Upper lobe of right lung (tissue), 1 donor: ENCODE results near the gene TXNRD1. TPM values are rescaled to one million over a fixed set of nuclear protein-coding genes. Genes with fewer than 3 reads are reported as not detected.
A peak's percentile ranks its signal among the peaks of the same experiment; 100 is the strongest.
"Not testable (repeated sequence)": the region's sequence is repeated elsewhere in the genome, so short reads cannot be mapped to it uniquely, and the experiment has no call there.

Experiments
- ATAC-seq: fragments of 200-7000 bp; cut with Tn5 transposase; one replicate; pipeline ENCODE4 v1.9.1; 2020; ENCODE audit warnings: mild to moderate bottlenecking, moderate library complexity
- DNase-seq: peaks from one replicate; pipeline ENCODE4 v3.0.0-alpha.2; 2020
- H3K27ac ChIP-seq: fragments of 200-600 bp; one replicate; pipeline ENCODE4 v1.8.0; 2022
- H3K27me3 ChIP-seq: fragments of 200-600 bp; one replicate; pipeline ENCODE4 v1.8.0; 2022; ENCODE audit warnings: mild to moderate bottlenecking
- H3K36me3 ChIP-seq: fragments of 200-600 bp; one replicate; pipeline ENCODE4 v1.8.0; 2022
- H3K4me1 ChIP-seq: fragments of 200-600 bp; one replicate; pipeline ENCODE4 v1.8.0; 2022
- H3K4me3 ChIP-seq: fragments of 200-600 bp; one replicate; pipeline ENCODE4 v1.8.0; 2022; ENCODE audit warnings: mild to moderate bottlenecking
- H3K9me3 ChIP-seq: fragments of 200-600 bp; one replicate; pipeline ENCODE4 v1.8.0; 2022
- intact Hi-C: fragments of 100-400 bp; cut with DNase I; formaldehyde crosslinking; loops from one replicate; pipeline ENCODE4 v1.11.0; 2022
- total RNA-seq: library from RNA; stranded (reverse); fragmentation: NEBNext Ultra II Directional; extraction: Animal tissue kit (Norgen Biotek cat#: 25700); gene quantifications from one replicate; pipeline ENCODE4 v1.2.1, GENCODE V29; 2021
- TF ChIP-seq, protein P1 (sequence below): fragments of 200-600 bp; IDR thresholded peaks from one replicate; pipeline ENCODE4 v1.8.0; 2022; ENCODE audit warnings: antibody characterized with exemption
- donor health status: DM: no; HTN: yes; CAD: no; lungs with severe emphysema.

Gene TXNRD1
- total RNA-seq, 1 donor from 2014 or later, result 161 TPM

DNA sequence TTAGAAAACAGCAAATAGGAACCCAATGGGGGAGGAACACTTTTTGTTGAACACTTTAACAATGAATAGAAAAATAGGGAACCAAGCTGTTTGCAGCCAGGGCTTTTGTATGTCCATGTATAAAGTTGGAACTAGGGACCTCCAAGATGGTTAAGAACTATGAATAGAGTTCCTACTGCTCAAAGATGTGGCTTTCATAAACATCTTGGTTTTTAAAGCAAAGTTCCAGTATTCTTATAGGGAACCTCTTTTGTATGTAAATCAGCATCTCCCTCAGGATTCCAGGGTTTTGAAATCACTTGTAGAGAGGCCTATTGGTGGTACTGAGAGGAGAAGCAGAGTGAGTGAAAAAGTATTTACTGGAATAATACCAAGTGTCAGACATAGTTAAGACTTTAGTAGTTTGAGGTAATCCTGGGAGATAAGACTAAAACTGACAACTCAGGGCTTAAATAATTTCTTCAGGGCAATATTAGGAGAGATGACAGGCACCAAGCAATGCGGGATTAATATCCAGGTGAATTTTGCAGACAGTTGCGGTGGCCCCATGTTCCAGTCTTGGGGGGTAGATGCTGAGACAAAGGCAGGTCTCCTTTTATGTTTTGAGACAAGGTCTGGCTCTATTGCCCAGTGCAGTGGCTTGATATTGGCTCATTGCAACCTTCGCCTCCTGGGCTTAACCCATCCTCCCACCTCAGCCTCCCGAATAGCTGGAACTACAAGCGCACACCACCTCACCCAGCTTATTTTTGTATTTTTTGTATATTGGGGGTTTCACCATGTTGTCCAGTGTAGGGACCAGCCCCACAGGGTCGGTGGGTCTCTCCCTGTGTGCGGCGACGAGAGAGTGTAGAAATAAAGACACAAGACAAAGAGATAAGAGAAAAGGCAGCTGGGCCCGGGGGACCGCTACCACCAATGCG, 77.6 kb downstream of the TXNRD1 start:
- H3K27me3 ChIP-seq, result no peaks in the 10 kb centered on the region
- intact Hi-C loops, result no loop called here

DNA sequence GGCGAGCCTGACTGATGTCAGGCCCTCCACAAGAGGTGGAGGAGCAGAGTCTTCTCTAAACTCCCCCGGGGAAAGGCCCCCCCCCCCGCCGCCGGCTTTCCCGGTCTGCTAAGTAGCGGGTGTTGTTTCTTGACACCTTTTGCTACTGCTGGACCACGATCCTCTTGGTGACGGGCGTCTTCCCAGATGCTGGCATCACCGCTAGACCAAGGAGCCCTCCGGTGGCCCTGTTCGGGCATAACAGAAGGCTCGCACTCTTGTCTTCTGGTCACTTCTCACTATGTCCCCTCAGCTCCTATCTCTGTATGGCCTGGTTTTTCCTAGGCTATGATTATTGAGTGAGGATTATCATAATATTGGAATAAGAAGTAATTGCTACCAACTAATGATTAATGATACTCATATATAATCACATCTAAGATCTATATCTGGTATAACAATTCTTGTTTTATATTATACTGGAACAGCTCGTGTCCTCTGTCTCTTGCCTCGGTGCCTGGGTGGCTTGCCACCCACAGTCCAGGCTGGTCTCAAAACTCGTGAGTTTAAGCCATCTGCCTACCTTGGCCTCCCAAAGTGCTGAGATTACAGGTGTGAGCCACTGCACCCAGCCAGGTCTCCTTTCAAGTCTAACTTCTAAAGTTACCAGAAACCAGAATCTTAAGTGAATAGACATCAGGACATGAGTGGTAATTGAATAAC, 78.7 kb downstream of the TXNRD1 start:
- H3K4me3 ChIP-seq, DNase-seq, H3K27ac ChIP-seq, H3K9me3 ChIP-seq, intact Hi-C loops, H3K27me3 ChIP-seq, ATAC-seq: not testable (repeated sequence)
- Histone ChIP-seq H3K36me3 (peaks cover 83% of the 10 kb centered on the region), H3K4me1 (peaks cover 65% of the 10 kb centered on the region)
- TF ChIP-seq, protein P1, sequence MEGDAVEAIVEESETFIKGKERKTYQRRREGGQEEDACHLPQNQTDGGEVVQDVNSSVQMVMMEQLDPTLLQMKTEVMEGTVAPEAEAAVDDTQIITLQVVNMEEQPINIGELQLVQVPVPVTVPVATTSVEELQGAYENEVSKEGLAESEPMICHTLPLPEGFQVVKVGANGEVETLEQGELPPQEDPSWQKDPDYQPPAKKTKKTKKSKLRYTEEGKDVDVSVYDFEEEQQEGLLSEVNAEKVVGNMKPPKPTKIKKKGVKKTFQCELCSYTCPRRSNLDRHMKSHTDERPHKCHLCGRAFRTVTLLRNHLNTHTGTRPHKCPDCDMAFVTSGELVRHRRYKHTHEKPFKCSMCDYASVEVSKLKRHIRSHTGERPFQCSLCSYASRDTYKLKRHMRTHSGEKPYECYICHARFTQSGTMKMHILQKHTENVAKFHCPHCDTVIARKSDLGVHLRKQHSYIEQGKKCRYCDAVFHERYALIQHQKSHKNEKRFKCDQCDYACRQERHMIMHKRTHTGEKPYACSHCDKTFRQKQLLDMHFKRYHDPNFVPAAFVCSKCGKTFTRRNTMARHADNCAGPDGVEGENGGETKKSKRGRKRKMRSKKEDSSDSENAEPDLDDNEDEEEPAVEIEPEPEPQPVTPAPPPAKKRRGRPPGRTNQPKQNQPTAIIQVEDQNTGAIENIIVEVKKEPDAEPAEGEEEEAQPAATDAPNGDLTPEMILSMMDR, result peak; percentile 26

More for the DNA sequence above, 77.6 kb downstream of the TXNRD1 start:
- ATAC-seq (no peak), DNase-seq (no peak)
- Histone ChIP-seq H3K36me3 (peaks cover 71% of the 10 kb centered on the region), H3K4me3 (no peak overlapping the region), H3K27ac (no peak overlapping the region), H3K9me3 (no peaks in the 10 kb centered on the region), H3K4me1 (peaks cover 57% of the 10 kb centered on the region)
- TF ChIP-seq, protein P1, result no peak

DNA sequence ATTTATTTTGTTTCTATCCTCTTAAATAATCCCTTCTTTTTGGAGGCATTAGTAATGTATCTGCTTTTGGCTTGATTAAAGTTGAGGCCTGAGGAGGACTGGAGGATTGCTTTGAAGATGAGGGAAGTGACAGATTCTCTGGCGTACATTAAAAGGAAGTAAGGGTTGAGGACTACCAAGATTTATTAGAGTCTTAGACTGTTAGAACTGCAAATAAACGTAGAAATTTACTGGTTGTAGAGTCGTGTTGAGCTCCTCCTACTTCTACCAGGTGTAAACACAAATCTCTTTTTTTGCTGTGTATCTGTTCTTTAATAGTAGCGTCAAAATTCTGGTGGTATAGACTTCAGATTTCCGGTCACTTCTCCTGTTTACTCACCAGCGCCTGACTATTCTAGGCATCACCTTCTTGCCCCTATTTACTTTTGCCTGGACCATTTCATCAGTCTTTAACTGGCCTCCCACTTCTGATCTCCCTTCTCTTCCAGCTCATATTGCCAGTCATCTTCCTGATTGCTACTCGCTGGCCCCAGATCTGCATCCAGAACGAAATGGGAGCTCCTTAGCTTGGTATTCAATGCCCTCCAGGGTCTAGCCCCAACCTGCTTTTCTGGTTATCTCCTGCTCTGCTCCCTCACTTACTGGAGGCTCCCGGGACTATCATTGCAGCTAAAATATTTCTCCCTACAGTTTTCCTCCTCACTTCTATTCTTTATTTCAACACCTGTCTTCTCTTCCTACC, 79.5 kb downstream of the TXNRD1 start:
- H3K27me3 ChIP-seq, result no peaks in the 10 kb centered on the region
- no peak overlapping the region for H3K27ac ChIP-seq
- no peak overlapping the region for H3K4me3 ChIP-seq
- TF ChIP-seq, protein P1, result no peak
- DNase-seq, result no peak
- H3K9me3 ChIP-seq, result no peaks in the 10 kb centered on the region
- peaks cover 79% of the 10 kb centered on the region for H3K36me3 ChIP-seq
- no peak for ATAC-seq
- intact Hi-C loops, result no loop called here
- H3K4me1 ChIP-seq, result peaks cover 65% of the 10 kb centered on the region

DNA sequence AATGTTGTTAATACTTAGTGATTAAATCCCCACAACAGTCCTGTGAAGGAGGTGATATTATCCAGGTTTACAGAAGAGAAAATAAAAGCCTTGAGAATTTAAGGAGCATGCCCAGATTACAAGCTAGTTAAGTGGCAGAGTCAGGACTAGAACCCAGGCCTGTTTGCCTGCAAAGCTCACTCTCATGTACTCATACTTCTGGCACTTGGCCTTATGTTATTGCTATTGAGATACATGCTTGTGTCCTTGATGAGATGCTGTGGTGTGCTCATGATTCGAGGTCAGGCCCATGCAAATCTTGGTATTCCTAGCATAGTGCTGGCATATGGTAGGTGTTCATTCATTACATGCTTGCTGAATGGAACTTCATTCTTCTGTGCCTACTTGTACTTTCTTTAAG, 80.4 kb downstream of the TXNRD1 start:
- DNase-seq (no peak), ATAC-seq (no peak)
- peaks cover 77% of the 10 kb centered on the region for H3K36me3 ChIP-seq
- H3K4me3 ChIP-seq, result no peak overlapping the region
- no peak overlapping the region for H3K27ac ChIP-seq
- intact Hi-C loops, result no loop called here
- H3K27me3 ChIP-seq, result no peaks in the 10 kb centered on the region
- peaks cover 70% of the 10 kb centered on the region for H3K4me1 ChIP-seq
- H3K9me3 ChIP-seq, result no peaks in the 10 kb centered on the region
- TF ChIP-seq, protein P1, result no peak

DNA sequence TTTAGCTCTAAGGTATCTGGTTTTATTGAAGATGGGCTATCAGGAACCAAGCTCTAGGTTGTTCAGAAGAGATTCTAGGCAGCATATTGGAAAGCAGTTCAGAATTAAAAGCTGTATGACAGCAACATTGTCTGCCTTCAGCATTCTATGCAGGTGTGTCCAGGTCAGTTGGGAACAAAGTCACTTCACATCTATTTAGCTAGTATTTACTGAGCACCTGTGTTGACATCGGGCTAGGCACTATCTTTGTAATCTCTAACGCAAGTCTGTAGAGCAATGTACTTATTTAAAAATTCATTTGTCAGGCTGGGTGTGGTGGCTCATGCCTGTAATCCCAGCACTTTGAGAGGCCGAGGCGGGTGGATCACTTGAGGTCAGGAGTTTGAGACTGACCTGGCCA, 81.1 kb downstream of the TXNRD1 start:
- Histone ChIP-seq H3K9me3 (no peaks in the 10 kb centered on the region), H3K4me1 (peaks cover 72% of the 10 kb centered on the region), H3K27me3 (no peaks in the 10 kb centered on the region), H3K36me3 (peaks cover 73% of the 10 kb centered on the region), H3K4me3 (no peak overlapping the region), H3K27ac (no peak overlapping the region)
- DNase-seq, result no peak
- intact Hi-C loops, result no loop called here
- TF ChIP-seq, protein P1, result no peak
- peak; percentile 47 for ATAC-seq
